ENCODE measurements around the gene PANK4.
"Not testable (repeated sequence)": the region's sequence is repeated elsewhere in the genome, so short reads cannot be mapped to it uniquely, and the experiment has no call there.

The PANK4 gene

GRCh38 chr1:2525920-2526823 lies at the start of gene PANK4:
Gene PANK4, minus strand, starts transcription at chr1:2526596. Its CDS starts 9 bp downstream, at chr1:2526587.
- DNase-seq (ENCODE audit: low spot score in 2 of 2) (peak; percentile 80 to 93), ATAC-seq (peak; percentile 92)
- H3K9me3 Mint-ChIP-seq: no peaks in the 10 kb centered on the region
- peak within 1 kb of the TSS; percentile 92 for H3K4me3 Mint-ChIP-seq
- peaks cover 41% of the 10 kb centered on the region for H3K4me1 Mint-ChIP-seq
- peak within 1 kb of the TSS; percentile 91 for H3K27ac Mint-ChIP-seq
- peaks cover 37% of the 10 kb centered on the region for H3K36me3 Mint-ChIP-seq

DNA sequence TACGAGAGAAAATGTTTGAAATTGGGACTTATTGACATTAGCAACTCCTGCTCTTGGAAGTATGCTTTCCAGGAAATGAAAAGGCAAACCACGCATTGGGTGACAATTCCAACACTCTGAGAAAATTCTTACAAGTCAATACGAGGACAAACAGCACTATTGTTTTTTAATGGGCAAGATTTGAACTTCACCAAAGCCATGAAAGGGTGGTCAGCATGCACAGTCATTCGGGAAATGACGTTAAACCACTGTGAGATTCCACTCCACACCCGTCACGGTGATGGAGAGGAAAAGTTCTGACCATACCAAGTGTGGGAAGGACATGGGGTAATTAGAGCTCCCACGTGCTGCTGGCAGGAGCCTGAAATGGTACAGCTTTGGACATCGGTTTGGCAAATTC lies 48.0 kb upstream of the PANK4 start:
- H3K27ac Mint-ChIP-seq: no peak overlapping the region
- H3K9me3 Mint-ChIP-seq: peaks cover 12% of the 10 kb centered on the region
- no peak overlapping the region for H3K4me3 Mint-ChIP-seq
- H3K36me3 Mint-ChIP-seq: peaks cover 16% of the 10 kb centered on the region
- DNase-seq (ENCODE audit: low spot score in 2 of 2) (no peak), ATAC-seq (no peak)
- peaks cover 31% of the 10 kb centered on the region for H3K4me1 Mint-ChIP-seq

GRCh38 chr1:2573250-2573920 lies 47.0 kb upstream of the PANK4 start:
- Mint-ChIP-seq H3K9me3 (peaks cover 9% of the 10 kb centered on the region), H3K4me1 (peaks cover 21% of the 10 kb centered on the region), H3K36me3 (peaks cover 24% of the 10 kb centered on the region), H3K4me3 (no peak overlapping the region), H3K27ac (no peak overlapping the region)
- DNase-seq (ENCODE audit: low spot score in 2 of 2): no peak
- no peak for ATAC-seq

DNA sequence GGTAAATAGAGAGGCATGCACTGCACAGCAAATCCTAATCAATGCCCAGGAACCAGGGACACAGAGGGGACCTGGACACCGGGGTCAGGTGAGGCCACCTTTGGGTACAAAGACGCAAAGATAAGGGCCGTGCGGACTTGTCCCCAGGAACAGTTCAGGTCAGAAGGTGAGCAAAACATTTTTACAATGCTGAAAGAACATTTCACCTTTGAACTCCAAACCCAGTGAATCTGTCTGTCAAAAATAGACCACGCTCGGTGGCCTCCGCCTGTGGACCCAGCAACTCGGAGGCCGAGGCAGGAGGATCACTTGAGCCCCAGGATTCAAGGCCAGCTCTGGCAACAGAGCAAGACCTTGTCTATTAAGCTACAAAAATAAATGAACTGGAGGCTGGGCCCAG lies 45.0 kb upstream of the PANK4 start:
- ATAC-seq: no peak
- peaks cover 36% of the 10 kb centered on the region for H3K36me3 Mint-ChIP-seq
- peaks cover 6% of the 10 kb centered on the region for H3K4me1 Mint-ChIP-seq
- DNase-seq (ENCODE audit: low spot score in 2 of 2): no peak
- peaks cover 9% of the 10 kb centered on the region for H3K9me3 Mint-ChIP-seq
- H3K4me3 Mint-ChIP-seq: no peak overlapping the region
- H3K27ac Mint-ChIP-seq: no peak overlapping the region

GRCh38 chr1:2570332-2570731 lies 43.9 kb upstream of the PANK4 start:
- Mint-ChIP-seq H3K36me3 (peaks cover 38% of the 10 kb centered on the region), H3K27ac (peak overlapping the region; percentile 32), H3K9me3 (peaks cover 9% of the 10 kb centered on the region), H3K4me1 (peaks cover 10% of the 10 kb centered on the region), H3K4me3 (no peak overlapping the region)
- ATAC-seq (no peak), DNase-seq (ENCODE audit: low spot score in 2 of 2) (no peak)

DNA sequence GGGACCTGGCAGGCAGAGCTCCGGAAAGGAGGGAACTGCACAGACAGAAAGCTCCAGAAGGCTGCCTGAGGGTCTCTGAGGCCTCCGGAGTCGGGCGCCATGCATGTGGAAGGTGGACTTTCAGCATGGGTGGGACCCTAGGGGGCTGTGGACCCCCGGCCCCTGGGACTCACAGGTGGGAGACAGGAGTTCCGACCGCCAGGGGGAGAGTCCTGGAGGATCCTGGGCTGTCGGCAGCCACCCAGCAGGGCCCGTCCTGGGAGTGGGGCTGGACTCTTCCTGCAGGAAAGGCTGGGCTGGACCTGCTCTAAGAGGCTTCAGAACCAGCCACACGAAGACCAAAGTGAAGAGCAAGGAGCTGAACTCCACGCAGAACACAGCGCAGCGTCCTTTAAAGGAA lies 43.3 kb upstream of the PANK4 start:
- not testable (repeated sequence) for ATAC-seq; H3K4me3 Mint-ChIP-seq; DNase-seq (ENCODE audit: low spot score in 2 of 2); H3K9me3 Mint-ChIP-seq
- peak overlapping the region; percentile 32 for H3K27ac Mint-ChIP-seq
- H3K4me1 Mint-ChIP-seq: peaks cover 16% of the 10 kb centered on the region
- H3K36me3 Mint-ChIP-seq: peaks cover 44% of the 10 kb centered on the region

GRCh38 chr1:2569060-2569459 lies 42.7 kb upstream of the PANK4 start:
- no peak overlapping the region for H3K27ac Mint-ChIP-seq
- H3K4me1 Mint-ChIP-seq: peaks cover 23% of the 10 kb centered on the region
- ATAC-seq (no peak), DNase-seq (ENCODE audit: low spot score in 2 of 2) (no peak)
- H3K4me3 Mint-ChIP-seq: no peak overlapping the region
- peaks cover 45% of the 10 kb centered on the region for H3K36me3 Mint-ChIP-seq
- H3K9me3 Mint-ChIP-seq: peaks cover 9% of the 10 kb centered on the region

DNA sequence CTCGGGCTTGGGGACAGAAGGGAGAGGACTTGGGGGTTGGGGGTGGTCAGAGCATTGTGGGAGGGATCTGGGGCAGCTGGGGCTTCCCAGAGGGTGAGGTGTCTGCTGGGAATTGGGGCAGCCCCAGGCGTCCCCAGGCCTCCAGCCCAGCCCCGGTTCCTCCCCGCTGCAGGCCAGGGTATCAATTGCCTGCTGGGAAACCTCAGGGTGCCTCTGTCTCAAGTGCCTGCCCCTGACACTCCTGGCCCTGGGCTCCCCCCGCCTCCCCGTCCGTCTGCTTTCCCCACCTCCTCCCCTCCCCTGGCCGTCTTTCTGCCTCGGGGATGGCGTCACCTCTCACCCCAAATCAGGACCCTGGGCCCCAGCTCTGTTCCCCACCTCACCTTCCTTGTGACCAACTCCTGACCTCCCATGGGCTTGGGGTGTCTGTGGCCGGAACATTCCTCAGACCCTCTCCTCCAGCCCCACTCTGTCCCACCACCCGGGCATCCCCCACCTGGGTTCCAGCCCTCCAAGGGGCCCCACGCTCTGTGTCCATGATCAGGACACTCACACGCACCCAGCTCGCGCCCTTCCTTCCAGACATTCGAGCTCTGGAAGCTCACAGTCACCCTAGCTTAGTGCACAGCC lies 41.9 kb upstream of the PANK4 start:
- Mint-ChIP-seq H3K4me1 (peaks cover 28% of the 10 kb centered on the region), H3K36me3 (peaks cover 49% of the 10 kb centered on the region)
- not testable (repeated sequence) for DNase-seq (ENCODE audit: low spot score in 2 of 2); H3K27ac Mint-ChIP-seq; H3K4me3 Mint-ChIP-seq; H3K9me3 Mint-ChIP-seq
- peak; percentile 46 for ATAC-seq

DNA sequence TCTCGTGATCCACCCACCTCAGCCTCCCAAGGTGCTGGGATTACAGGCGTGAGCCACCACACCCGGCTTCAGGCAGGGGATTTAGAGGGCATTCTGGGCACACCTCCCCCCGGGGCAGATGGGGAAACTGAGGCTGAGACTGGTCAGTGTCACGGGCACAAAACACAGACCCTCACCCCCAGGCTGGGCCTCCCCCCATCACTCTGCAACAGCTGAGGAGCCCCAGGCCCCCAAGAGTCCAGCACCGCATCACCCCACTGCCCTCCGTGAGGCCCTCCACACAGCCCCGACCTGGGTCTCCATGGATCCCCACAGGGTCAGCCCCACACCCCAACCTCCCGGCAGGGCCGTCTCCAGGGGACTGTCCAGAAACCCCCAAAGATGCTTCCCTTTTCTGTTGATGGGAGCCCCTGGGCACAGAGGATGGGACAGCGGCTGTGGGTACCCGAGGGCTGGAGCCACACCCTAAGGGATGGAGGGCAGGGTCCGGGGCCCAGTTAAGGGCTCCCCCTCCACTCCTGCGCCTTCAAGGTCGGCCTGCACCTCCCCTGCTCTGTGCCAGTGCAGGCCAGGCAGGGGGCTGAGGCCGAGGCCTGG lies 40.8 kb upstream of the PANK4 start:
- DNase-seq (ENCODE audit: low spot score in 2 of 2): no peak
- Mint-ChIP-seq H3K9me3 (no peaks in the 10 kb centered on the region), H3K27ac (peak overlapping the region; percentile 70), H3K4me3 (no peak overlapping the region), H3K4me1 (peaks cover 34% of the 10 kb centered on the region), H3K36me3 (peaks cover 60% of the 10 kb centered on the region)
- no peak for ATAC-seq

DNA sequence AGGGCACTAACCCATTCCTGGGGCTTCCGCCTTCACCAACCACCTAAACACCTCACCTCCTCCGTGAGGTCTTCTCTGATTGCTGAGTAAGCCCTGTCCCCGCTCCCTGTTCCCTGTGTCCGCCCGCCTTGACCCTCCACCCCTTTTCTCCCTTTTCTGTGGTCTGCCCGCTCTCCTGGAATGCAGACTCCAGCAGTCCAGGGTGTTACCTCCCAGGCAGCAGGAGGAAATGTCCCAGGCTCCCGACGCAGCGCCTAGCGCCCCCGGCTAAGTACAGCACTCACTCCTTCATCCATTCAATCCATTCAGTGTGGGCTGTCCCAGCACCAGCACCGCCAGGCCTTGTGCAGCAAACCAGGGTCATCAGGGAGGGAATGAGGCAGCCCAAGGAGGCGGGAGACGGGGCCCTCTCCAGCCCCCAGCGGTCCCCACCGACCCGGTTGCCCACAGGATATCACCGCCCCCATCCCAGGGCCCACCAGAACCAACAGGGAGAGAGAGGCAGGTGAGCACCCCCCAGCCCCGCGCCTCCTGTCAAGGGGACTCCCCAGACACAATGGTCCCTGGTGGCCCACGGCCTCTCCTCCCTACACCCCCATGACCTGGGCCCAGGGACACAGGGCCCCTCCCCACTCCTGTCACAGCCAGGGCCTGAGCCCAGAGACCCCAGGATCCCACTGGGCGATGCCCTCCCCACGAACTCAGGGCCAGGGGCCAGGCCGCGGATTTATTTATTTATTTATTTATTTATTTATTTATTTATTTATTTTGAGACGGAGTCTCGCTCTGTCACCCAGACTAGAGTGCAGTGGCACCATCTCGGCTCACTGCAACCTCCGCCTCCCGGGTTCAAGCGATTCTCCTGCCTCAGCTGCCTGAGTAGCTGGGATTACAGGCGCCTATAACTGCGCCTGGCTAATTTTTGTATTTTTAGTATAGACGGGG lies 40.0 kb upstream of the PANK4 start:
- Mint-ChIP-seq H3K4me3 (no peak overlapping the region), H3K9me3 (no peaks in the 10 kb centered on the region), H3K36me3 (peaks cover 68% of the 10 kb centered on the region), H3K4me1 (peaks cover 38% of the 10 kb centered on the region), H3K27ac (peak overlapping the region; percentile 70)
- no peak for DNase-seq (ENCODE audit: low spot score in 2 of 2)
- ATAC-seq: no peak

DNA sequence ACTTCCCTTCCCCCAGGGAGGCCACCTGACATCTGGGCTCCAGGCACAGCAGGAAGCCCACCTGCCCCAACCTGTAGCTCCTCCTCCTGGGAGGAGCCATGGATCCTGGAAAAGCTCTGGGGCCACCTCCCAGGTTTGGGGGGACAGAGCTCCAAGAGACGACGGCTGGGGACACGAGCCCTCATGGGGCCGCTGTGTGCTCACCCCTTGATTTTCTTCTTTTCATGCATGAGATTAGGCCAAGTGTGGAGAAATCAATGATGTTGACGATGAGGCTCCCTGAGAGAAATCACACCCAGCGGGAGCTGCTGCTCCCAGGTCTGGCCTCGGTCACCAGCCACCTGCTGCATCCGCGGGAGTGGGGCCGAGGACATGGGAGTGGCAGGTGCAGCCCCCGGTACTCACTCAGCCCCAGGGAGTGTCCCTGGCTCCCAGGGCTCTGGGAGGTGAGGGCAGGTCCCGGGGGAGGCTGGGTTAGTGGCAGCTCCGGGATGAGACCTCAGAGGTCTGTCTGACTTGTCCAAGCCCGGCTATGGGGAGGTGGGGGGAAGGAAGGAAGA lies 38.5 kb upstream of the PANK4 start:
- peak overlapping the region; percentile 56 for H3K27ac Mint-ChIP-seq
- H3K4me1 Mint-ChIP-seq: peaks cover 48% of the 10 kb centered on the region
- no peaks in the 10 kb centered on the region for H3K9me3 Mint-ChIP-seq
- peaks cover 70% of the 10 kb centered on the region for H3K36me3 Mint-ChIP-seq
- DNase-seq (ENCODE audit: low spot score in 2 of 2) (no peak), ATAC-seq (no peak)
- no peak overlapping the region for H3K4me3 Mint-ChIP-seq

DNA sequence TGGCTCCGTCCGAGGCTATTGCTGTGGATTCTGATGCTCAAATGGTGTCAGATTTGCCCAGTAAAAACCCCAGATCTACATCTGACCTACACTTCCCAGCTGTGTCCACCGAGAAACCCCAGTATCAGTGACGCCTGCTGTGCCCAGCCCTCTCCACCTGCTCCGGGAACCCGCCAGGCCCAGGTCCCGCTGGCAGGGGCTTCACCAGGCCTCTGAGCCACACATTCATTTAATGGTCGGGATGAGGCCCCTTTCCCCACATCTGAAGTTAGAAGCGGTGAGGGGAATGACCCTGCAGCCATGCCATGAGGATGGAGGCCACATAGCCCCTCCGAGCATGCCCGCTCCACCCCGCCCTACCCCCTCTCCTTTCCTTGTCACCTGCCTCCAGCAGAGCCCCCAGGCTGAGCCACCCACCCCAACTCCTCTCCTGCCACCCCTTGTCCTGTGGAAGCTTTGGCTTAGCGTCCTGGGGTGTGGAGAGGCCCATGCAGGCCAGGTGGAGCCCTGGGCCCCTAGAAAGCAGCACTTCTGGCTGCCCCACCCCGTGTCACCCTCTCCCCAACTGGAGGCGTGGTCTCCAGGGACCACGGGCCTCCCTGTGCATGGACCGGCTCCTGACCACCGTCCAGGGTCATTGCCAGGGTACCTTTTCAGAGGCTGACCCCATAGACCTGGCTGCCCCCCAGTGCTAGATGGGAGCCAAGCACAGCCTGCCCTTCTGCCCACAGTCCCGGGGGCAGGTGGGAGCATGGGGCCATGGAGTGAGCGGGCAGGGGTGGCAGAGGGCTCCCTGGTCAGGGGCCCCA lies 37.8 kb upstream of the PANK4 start:
- no peak for ATAC-seq
- H3K9me3 Mint-ChIP-seq: no peaks in the 10 kb centered on the region
- peaks cover 71% of the 10 kb centered on the region for H3K36me3 Mint-ChIP-seq
- H3K27ac Mint-ChIP-seq: peak overlapping the region; percentile 56
- DNase-seq (ENCODE audit: low spot score in 2 of 2): no peak
- peaks cover 48% of the 10 kb centered on the region for H3K4me1 Mint-ChIP-seq
- H3K4me3 Mint-ChIP-seq: no peak overlapping the region

DNA sequence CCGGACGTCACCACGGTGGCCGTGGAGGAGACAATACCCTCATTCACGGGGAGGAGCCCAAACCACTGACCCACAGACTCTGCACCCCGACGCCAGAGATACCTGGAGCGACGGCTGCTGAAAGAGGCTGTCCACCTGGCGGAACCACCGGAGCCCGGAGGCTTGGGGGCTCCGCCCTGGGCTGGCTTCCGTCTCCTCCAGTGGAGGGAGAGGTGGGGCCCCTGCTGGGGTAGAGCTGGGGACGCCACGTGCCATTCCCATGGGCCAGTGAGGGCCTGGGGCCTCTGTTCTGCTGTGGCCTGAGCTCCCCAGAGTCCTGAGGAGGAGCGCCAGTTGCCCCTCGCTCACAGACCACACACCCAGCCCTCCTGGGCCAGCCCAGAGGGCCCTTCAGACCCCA lies 36.8 kb upstream of the PANK4 start:
- DNase-seq (ENCODE audit: low spot score in 2 of 2) (no peak), ATAC-seq (no peak)
- Mint-ChIP-seq H3K27ac (no peak overlapping the region), H3K9me3 (no peaks in the 10 kb centered on the region), H3K4me1 (peaks cover 55% of the 10 kb centered on the region), H3K4me3 (no peak overlapping the region), H3K36me3 (peaks cover 72% of the 10 kb centered on the region)

Measured in stimulated activated effector memory CD8-positive, alpha-beta T cell treated with anti-CD3 and anti-CD28 coated beads, Interleukin-12 subunit alpha, Interleukin-12 subunit beta, amount 100 ng/mL, for 72 hours (primary cell).